Activated CD4-positive, alpha-beta T cell treated with anti-CD3 and anti-CD28 coated beads for 4 hours (primary cell): ENCODE results near the gene CSMD2.

ENCODE experiments used
- DNase-seq, 2 donors: peaks; one replicate each; pipeline ENCODE4 v3.0.0-alpha.2; 2020

The CSMD2 gene

DNA sequence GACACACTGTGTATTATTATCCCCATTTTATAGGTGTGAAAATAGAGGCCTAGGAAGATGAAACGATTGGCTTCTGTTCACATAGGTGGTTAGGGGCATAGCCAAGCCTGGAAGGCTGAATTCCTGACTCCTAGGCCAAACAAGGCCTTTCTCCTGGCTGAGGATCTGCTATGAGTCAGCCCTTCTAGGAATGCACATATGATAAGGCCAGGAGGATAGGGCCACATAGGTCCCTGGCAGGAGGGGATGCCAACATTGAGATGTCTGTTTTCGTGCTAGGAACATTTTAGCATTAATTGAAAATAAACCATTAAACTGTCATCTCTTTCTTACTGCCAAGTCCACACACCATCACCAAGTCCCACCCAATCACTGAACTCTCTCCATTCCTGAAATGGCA, 9.2 kb downstream of the CSMD2 start:
- no peak for DNase-seq

DNA sequence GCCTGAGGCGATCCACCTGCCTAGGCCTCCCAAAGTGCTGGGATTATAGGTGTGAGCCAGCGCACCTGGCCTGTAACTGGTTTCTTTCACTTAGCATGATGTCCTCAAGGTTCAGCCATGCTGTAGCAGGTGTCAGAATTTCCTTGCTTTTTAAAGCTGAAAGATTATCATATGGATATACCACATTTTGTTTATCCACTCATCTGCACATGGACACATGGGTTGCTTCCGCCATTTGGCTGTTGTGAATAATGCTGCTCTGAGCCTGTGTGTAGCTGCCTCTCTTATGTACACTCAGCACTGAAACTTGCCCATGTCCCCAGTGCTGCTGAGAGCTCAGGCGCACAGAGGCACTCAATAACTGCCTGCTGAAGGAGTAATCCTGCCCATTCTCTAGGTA, 11.8 kb downstream of the CSMD2 start:
- DNase-seq: no peak

DNA sequence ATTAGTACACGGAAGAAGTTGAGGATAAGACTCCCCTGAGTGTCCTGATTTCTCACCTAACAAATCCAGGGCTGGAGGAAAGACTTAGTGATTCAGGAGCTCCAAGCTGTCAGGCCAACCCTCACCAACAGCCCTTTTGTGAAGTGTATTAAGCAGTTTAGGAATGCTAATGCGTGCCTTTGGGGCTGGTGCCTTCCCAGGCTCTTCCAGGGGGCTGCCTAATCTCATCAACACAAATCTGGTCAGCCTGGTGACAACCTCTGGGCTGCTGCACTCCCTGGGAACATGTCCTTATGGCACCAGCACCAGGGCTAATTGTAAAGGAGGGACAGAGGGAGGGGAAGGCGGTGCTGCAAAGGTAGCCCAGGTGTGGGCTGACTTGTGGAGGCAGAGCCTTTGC, 15.5 kb downstream of the CSMD2 start:
- DNase-seq: no peak

DNA sequence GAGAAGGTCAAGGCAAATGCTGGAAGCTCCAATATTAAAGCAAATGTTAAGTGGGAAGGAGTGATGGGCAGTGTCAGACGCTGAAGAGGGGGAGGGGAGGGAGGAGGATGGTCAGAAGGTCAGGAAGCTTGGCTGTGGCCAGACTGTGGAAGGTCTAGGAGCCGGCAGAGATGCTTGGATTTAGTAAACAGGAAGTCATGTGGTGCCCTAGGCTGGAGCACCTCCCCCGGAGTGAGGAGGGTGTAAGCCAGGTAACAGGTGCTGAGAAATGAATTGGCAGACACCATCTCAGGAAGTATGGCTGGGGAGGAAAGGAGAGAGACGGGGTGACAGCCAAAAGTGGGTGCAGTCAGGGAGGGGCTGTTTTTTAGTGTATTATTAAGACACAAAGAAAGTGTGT, 17.7 kb downstream of the CSMD2 start:
- no peak for DNase-seq

DNA sequence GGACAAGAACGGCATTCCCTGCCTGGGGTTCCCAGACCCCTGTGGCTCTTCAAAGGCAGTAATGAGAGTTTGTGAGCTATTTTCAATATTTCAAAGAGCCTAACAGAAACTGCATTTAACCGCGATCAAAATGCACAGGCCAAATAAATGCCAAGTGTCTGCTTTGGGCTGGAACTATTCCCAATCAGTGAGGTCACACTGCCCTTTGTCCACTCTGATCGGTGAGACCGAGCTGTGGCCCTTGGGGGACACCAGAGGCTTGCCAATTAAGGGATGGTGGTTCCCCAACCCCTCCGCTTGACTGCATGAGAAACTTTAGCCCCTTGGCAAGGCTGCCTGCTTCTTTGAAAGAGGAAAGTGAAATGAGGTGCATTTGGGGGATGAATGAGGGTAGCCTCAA, 20.3 kb downstream of the CSMD2 start:
- DNase-seq: no peak

DNA sequence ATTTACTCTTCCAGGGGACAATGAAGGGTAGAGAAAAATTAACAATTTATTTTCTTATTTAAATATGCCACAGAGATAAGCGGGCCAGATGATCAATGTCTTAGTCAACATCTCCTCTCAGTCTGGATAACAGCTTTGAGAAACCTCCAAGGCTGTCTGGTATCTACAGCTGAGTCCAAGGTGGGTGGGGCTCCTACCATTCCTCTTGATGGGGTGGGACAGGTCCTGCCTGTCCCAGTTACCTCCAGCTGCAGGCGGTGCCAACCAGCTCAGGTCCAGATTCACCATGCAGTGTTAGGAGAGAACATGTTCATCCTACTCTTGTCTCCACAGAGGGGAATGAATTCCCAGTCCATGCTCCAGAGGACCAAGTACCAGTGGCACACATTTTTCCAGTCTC, 21.1 kb downstream of the CSMD2 start:
- DNase-seq: no peak

DNA sequence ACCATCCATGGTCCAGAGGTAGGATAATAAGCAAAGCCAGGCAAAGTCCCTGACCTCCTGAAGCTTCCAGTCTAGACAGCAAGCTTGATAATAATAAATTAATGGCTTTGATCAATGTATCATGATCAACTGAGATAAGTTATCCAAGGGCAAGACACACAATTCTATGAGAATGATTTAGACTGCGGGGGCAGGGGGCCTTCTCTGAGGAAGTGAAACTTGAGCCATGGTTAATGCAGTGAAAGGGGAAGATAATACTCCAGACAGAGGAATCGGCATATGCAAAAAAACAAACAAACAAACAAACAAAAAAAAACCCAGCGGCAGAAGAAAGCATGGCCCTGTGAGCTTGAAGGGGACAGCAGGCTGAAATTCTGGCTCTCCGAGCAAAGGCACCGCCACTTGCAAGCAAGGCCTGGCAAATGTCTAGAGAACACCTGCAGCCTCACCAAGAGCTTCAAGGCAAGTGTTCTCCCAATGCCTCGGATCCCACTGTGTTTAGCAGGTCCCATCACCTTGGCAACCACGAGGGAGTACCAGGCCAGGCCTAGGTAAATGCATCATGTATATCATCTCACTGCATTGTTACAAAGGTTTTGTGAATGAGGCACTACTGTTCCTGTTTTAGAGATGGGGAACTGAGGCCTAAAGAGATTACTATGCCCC, 24.9 kb downstream of the CSMD2 start:
- no peak for DNase-seq

DNA sequence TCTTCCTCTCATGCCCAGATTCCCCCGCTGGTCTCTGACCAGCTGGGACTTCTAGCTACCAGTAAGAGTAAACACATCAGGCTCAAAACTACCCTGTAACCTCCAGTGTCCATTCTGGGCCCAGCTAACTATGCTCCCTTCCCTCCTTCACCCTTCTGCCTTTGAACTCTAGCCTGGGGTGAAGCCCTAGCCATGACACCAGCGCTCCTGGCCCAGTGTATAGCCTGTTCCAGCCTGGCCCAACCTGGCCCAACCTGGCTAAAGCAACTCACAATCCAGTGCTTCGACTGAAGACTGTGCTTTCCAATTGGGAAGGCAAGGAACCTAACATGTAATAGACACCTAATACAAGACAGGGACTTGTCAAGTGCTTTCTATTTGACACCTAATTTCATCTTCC, 27.6 kb downstream of the CSMD2 start:
- DNase-seq: no peak

DNA sequence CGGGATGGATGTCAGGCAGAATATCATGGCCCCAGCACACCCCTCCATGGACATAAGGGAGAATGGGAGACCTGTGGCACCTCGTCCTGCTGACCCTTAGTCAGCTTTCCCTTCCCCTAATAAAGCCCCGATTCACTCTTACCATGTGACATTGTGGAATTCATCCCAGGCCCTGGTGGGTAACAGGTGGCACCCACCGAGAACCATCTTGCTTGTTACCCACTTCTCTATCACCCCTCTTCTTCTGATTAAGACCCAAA, 32.9 kb downstream of the CSMD2 start:
- DNase-seq: no peak

DNA sequence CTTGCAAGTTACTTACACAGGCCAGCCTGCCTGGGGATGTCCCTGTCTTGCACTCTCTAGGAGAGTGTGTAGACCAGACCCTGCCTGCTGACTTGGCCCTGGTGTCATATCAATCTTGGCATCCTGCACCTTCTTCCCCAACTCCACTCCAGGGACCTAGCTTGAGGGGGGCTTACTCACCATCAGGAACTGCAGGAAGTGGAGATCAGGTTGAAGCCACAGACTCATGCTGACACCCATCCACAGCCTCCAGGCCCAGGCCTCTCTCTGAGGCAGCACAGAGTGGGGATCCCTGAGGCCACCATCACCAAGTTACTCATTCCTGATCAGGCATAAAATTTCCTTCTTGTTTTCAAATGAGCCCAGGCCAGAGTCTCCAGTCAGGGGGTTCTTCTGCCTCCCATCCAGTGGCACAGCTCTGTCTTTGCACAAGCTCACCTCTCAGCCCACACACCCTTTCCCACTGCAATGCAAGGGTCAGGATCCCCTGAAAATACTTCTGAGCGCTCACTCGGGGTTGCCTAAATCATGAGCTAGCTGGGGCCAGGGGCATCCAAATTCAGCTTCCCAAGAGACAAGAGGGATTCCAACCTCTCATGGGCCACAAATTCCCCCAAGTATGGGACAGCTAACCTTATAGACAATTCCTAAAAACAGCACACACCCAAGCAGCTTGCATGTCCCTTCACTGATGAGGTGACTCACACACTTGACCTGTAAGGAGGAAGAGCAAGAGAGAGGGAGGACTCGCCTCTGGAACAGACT, 33.5 kb downstream of the CSMD2 start:
- no peak for DNase-seq

DNA sequence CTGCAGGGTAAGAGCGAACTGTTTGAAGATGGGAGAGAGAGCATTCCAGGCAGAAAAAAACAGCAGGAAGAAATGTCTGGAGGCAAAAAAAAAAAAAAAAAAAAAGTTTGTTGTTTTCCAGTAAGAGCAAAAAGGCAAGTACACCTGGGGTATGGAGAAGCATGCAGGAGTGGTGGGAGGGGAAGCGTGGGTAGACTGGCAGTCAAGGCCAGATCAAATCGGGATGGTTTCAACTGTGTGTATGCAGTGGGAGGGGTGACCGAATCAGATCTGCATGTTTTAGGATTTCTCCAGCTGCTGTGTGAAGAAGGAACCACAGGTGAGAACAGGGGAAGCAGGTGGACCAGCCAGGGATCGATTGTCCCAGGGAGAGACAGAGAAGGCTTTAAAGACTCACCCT, 34.7 kb downstream of the CSMD2 start:
- no peak for DNase-seq

DNA sequence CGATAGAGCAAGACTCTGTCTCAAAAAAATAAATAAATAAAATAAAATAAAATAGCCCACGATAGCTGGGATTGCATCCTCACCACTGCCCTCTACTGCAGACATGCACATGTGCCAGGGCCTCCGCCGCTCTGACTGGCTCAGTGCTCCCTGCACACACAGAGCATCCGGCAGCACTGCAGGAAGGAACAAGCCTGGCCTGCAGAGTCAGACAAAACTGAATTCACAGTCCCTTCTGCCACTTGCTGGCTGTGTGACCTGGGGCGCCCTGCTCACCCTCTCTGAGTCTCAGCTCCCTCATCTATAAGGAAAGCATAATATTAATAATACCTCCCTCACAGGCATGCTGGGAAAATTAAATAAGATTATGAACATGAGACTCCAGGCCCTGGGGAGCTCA, 35.4 kb downstream of the CSMD2 start:
- DNase-seq: no peak

DNA sequence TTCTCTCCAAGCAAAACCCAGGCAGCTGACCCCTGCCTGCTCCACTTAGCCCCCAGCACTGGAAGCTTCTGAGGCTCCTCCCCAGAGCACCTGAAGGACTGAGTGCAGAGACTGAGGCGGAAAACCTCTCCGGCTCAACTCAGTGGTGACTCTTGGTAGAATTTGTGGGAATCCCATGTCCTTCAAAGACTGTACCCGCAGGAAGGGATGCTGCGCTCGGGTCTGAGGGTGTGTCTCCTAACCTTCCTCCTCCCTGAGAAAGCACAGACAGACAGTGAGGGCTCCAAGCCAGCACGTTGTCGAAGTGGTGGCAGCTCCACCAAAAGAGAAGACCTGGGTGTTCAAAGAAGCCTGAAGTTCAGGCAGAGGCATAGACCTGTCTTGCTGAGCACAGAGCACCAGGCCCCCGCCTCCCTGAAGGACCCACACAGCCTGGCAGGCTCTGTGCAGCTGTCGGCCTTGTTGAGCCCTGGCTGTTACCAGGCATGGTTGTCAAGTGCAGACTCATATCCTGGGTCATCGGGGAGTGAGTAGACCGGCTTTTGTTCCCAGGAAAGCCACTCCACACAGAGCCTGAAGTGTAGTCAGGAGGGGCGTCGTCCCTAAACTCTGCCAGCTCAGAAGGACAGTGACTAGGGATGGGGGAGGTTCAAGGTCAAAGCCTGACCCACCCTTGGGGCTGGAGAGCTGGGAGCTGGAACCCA, 36.7 kb downstream of the CSMD2 start:
- DNase-seq: no peak

DNA sequence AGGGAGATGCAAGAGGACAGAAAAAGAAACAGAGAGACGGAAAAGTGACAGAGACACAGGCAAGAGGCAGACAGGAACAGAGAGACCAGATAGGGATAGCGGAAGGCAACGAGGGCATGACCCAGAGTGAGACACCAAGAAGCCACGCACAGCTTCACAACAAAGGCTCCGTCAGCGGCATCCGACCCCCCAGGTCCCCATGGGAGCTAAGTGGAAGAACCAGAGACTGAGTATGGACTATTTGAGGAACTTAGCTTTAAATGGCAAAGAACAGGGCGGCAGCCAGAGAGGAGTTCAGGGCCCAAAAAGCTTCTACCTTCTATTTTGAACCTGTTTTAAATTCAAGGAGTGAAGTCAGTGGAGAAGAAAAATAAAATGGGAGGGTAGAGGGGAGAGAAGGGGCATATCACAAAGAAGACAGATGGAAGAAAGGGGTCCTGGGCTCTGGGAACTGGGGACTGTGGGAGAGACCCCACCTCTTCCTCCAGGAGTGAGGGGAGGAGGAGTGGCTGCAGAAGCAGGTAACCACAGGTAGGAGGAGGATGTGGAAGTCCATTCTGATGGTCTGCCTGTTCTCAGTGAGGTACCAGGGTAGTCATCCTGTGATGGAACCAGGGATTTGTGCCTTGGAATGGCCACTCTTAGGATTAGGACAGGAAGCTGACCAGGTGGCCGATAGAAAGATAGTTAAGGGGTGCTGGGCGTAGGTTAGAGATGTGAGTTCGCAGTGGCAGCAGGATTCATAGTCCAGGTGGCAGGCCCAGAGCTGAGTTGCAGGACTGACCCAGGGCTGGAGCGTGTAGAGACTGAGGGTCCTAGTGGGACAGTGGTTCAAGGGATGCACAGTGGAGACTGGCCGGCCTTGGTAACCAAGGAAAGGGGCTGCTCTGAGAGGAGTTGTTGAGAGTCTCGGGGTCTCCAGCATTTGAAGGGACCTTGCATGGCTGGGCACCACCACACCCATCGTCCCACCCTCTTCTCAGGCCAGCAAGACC, 37.7 kb downstream of the CSMD2 start:
- DNase-seq: no peak

DNA sequence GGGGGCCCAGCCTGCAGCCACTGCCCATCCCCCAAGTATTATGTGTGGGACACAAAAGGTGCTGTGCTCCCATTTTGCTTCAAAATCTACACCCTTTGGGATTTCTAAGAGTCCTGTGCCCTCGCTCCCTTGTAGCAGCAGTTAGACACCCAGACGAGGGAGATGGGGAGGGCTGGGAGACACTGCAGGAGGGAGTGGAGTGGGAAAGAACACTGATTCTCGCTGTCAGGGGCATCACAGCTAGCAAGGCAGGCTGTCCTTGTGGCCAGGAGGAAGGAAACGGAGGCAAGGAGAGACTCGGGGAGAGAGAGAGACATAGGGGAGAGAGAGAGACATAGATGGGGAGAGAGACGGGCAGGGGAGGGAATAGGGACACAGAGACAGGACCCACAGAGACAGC, 38.5 kb downstream of the CSMD2 start:
- DNase-seq: no peak

DNA sequence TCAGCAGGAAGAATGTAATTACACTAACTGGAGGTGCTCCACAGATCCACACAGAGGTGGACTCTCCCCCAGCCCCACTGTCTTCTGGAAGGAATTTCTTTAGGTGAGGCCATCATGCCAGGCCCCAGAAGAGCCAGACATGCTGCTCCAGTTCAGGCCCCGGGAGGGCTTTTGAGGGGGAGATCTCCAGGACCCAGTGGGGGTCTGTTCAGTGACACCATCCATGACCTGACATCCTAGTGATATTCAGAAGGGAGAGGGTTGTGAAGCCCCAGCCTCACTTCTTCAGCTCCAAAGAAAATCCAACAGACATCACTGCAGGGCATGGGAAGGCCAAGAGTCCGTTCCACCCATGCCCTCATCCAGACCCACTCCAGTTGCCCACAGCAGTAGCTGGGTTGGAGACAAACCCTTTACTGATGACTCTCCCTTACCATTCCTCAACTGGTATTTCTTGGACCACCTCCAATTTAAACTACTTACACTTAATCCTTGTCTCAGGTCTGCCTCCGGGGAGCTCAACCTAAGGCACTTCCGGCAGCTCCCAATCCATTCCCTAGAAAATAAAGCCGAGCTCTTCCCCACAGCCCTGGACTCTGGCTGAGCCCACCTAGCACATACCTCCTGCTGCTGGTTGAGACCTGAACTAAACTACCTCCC, 39.2 kb downstream of the CSMD2 start:
- DNase-seq: no peak

DNA sequence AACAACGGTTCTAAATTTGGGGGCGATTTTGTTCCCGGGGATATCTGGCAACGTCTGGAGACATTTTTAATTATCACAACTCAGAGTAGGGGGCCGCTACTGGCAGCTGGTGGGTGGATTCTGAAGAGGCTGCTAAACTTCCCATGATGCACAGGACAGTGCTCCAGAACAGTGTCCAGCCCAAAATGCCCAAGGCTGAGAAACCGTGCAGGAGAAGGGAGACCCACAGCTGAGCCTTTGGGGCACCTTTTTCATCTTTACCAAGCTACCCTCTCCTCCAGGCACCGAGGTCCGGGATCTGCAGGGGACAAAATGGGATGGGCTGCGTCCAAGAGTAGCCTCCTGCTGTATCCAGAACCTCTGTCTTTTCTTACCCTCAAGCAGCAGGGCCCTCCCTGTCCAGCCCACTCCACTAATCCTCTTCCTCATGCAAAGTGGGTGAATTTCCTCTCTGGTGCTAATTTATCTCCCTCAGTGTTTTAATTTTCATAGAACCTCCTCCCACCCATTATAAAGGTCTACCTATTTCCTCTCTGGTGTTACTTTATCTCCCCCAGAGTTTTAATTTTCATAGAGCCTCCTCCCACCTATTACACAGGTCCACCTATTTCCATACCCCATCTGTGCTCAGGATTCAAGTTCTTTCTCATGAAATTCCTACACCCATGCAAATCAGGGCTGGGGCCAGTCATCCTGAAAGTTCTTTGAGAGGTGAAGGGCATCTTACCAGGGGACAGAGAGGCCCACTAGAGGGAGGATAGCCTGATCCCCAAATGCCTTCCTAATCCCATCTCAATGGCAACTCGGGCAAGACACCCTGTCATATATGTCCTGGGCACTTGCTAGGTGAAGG, 42.7 kb downstream of the CSMD2 start:
- no peak for DNase-seq

DNA sequence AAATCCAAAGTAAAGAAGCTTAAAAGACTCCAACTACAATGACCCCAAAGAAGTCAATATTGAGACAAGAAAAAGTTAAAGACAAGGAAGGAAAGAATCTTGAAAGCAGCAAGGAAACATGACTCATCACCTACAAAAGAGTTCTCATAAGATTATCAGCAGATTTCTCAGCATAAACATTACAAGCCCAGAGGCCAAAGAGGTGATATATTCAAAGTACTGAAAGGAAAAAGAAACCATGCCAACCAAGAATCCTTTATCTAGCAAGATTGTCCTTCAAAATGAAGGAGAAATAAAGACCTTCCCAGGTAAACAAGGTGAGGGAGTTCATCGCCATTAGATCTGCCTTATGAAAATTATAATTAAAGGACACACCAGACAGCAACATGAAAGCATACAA, 49.8 kb downstream of the CSMD2 start:
- DNase-seq: no peak

DNA sequence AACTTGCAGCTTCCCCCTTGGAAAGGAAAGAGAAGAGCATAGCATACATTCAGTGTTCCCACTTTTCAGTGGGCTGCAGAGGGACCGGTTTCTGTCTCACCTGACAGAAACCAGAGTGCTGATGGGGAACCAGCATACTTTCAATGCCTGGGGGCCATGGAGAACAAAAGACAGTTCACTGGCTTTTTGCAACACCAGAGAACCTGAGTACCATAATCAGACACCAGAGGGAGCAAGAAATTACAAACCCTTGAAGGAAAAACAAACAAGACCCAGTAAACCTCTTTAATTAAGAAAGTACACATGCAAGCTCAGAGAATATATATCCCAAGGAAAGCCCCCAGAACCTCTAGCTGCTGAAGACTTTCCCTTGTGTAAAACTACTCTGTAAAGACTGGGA, 51.1 kb downstream of the CSMD2 start:
- DNase-seq: no peak

DNA sequence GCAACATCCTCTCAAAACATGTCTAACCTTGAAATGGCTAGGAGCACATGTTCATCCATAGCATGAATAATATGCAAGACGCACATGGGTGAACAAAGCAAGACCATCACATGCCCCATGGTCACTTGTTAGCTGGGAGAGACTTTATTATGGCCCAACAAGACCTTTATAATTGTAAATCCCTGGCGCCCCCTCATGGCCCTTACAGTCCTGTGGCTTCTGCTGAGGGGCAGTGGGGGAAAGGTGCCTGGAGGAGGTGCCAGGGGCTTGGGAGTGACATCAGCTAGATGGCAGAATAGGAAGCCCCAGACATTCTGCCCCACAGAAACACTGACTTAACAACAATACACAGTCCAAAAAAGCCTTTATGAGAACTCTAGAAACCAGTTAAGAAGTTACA, 51.7 kb downstream of the CSMD2 start:
- no peak for DNase-seq

DNA sequence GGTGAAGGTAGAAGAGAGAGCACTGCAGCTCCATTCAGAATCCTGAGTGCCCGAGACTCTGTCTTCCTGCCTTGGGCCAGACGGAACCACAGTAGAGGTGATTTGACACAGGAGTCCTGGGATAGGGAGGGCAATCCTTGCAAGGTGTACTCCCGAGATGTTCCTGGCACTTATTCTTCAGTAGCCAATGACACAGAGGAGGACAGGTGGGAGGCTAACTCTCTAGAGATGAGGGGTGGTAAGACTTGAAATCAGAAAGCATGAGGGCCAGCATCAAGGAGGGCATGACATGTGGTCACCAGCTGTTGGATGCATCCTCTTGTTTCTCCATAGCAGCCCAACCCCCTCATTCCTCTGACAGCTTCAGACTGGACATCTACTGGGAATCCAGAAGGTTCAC, 56.3 kb downstream of the CSMD2 start:
- no peak for DNase-seq

DNA sequence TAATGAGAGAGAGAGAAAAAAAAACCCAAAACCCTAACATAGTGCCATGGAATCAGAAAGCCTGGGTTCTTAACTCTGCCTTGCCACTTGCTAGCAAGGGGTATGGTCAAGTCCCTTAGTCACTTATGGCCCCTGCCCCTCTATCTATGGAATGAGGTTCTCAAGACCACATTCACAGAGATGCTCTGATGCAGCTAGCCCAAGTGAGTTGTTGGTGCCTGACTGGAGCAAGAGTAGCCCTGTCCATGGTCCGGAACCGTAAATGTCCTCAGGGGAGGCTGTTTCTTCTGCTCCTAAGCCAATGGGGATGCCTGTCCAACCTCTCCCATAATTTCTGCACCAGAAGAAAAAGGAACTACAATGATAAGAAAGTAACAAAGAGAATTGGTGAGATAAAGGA, 56.8 kb downstream of the CSMD2 start:
- DNase-seq: no peak
